Measurements from ENCODE around the gene SHROOM2.

The SHROOM2 gene

DNA sequence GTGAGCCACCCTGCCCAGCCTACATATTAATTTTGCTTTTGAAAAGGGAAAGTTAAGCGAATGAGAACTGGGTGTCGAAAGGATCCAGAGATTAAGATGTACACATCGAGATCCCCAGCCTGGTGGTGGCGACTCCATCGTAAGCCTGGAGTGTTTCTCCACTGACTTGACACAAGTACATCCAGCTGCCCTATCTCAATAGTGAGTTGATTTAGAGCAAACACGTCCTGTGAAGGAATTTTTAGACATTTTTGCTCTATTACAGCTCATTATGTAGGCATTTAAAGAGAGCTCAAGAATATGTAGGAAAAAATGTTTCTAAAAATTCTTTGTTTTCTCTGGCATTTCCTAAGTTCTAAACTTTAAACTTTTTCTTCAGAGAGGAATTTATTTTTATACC is 169.3 kb downstream of the SHROOM2 start:
- no peak for DNase-seq

DNA sequence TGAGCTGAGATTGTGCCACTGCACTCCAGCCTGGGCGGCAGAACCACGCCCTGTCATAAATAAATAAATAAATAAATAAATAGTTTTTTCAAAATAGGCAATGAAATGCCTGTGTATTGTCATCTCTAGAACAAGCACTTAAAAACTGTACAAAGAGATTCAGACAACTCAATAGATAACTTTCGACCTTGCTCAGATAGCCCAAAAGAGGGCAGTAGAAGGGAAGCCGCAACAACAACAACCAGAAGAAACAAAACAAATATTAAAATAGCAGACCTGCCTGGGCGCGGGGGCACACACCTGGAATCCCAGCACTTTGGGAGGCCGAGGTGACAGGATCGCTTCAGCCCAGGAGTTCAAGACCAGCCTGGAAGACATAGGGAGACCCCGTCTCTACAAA is 171.5 kb downstream of the SHROOM2 start:
- DNase-seq, result no peak

DNA sequence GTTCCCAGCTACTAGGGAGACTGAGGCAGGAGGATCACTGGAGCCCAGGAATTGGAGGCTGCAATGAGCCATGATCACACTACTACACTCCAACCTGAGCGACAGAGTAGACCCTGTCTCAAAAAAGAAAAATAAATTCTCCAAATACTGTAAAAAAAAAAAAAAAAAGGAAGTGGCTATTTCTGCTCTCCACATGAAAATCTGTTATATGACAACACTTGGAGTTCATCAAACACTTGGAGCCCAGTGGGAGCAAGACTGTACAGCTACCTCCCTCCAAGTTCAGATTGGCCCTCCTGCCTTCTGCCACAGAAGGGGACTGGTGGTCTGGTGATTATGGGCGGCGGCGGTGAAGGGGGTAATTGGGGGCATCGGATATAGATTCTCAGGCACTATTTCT is 172.0 kb downstream of the SHROOM2 start:
- DNase-seq, result no peak

DNA sequence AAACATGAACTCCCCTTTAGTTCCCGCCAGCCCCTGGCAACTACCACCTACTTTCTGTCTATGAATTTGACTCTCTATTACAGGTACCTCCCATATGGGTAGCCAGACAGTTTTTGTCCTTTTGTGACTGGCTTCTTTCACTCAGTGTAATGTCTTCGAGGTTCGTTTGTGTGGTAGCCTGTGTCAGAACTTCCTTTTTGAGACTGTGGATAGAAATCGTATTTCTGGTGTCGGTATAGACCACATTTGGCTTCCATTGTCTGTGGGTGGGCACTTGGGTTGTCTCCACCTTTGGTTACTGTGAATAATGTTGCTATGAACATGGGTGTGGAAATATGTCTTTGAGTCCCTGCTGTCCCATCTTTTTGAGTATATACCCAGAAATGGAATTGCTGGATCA is 175.5 kb downstream of the SHROOM2 start:
- no peak for DNase-seq

DNA sequence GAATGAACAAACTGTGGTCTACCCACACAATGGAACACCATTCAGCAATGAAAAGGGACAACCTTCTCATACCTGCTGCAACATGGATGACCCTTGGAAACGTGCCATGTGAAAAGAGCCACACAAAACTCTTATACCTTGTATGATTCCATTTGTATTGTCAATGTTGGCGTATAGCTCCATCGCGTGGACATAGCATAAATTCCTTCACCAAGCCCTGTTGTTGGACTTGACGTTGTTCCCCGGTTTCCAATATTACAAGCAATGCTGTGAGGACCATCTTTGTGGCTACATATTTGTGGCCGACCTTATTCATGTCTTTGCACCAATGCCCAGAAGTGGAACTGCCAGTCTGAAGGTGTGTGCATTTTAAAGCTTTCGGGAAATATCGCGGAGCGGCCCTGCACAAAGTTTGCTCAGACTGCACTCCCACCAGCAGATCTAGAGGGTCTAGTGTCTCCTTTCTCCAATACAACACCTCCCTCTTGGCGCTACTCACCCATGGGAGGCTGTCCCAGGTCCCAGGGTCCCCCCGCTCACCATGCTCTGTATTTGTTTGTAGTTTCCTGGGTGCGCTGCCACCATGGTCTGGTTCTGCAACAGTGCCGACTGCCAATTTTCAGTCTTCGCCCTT is 180.7 kb downstream of the SHROOM2 start, which contains the start of gene CLDN34:
TSS of gene CLDN34 (plus strand) at position 584 of the 634 bp plus-strand sequence. CDS start at position 584, 0 bp downstream.
- DNase-seq, result no peak

DNA sequence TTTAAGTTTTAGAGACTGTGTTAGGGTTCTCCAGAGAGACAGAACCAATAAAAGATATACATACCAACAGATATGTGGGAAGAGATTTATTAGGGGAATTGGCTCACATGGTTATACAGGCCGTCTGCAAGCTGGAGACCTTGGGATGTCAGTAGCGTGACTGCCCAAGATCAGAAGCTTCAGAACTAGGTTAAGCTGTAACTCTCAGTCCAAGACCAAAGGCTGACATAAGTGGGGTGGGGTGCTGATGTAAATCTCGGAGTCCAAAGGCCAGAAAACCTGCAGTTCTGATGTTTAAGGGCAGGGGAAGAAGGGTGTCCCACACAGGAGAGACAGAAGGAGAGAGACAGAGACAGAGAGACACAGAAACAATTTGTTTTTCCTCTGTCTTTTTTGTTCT is 191.4 kb downstream of the SHROOM2 start:
- no peak for DNase-seq

DNA sequence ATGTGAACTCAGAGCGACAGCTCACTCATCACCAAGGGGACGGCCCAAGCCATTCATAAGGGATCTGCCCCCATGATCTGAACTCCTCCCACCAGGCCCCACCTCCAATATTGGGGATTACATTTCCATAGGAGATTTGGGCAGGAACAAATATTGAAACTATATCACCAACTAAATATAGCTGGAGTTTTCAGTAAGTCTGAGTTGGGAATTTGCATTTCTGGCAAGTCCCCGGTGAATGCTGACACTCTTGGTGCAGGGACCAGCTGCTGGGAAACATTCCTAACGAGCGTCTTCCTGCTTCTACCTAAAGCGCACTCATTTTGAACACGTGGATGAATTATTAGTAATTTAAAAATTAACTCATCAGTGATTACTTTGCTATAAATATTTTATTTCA is 194.2 kb downstream of the SHROOM2 start:
- no peak for DNase-seq

DNA sequence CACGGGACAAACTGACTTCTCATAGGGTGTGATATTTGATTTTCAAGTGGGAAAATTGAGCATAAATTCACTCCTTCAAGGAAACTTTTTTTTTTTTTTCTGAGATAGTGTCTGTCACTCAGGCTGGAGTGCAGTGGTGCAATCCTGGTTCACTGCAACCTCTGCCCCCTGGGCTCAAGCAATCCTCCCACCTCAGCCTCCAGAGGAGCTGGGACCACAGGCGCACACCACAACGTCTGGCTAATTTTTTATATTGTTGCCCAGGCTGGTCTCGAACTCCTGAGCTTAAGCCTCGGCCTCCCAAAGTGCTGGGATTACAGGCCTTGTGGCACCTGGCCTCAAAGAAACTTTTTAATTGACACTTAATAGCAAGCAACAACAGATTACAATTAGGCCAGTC is 194.7 kb downstream of the SHROOM2 start:
- no peak for DNase-seq

DNA sequence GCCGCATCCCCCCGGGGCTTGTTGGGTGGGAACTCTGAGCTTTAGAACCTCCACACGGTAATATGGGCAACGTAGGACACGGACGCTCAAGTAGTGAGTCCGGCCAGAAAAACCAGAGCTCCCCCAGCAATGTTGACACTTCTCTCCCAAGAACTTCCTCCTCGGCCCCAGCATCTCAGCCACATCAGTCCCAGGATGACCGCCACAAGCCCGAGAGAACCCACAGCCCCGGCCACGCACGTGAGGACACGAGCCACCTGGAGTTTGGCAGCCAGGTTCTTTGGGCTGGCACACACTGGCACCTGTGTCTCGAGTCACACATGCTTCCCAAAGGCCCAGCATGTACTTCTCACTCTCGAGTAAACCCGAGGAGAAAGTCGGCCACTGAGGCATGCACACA is 197.2 kb downstream of the SHROOM2 start:
- no peak for DNase-seq

DNA sequence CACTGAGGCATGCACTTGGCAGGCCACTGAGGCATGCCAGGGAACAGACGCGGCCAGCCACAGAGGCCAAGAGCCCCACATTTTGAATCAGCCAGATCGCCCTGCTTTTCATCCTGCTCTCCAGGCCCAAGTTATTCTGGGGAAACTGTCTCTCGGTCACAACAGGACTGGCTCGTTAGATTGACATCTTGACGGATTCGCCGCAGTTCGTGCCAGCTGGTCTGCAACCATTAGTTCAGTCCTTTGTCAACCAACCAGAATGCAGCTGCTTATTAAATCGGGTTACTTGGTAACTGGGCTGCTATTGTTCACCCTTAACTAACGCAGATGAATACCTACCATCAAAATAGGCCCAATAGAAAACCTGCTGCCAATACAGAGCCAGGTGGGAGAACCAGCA is 197.6 kb downstream of the SHROOM2 start:
- no peak for DNase-seq

DNA sequence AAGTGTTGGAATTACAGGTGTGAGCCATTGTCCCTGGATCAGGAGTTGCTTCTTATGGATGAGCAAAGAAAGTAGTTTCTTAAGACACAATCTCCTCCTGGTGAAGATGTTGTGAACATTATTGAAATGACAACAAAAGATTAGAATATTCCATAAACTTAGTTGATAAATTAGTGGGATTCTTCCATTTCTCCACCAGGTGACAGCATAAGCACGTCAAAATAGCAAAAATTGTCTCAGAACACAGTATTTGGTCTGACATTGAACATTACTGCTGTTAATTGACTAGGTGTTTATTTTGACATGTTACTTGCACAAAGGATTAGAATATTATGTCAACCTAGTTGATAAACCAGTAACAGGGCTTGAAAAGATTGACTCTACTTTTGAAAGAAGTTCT is 202.5 kb downstream of the SHROOM2 start:
- DNase-seq, result no peak

DNA sequence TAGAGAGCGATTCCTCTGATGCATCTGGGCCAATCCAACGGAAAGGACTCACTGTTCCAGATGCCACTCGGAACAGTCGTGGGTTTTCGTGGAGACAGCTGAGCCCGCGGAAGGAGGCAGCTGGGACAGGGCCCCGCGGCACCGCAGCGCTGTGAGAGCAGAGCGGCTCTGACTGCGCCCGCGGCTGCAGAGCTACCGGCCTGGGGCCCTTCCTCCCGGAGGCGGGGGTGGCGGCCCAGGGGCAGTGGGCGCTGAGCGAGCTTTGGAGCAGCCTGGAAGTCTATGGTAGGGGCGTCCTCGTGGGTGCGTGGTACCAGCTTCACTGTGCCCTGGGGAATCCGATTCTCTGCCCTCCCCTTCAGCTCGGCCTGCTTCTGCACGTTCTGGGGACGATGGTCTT is 205.8 kb downstream of the SHROOM2 start:
- no peak for DNase-seq

DNA sequence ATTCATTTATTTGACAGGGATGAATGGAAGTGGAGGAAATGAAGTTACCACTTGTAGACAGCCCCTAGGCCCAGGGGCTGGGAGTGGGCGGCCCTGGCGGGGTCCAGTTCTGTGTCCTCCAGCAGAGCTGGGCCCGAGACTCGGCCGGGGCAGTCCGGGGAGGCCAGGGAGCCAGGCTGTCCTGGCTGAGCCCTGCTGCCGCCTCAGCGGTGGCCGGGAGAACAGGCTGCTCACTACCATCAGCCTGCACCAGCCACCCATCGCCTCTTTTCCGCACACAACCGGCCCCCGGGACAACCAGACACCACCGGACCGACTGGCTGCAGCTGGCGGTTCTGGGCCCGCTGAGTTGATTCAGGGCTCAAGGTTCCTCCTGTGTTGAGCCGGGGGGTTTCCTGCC is 206.5 kb downstream of the SHROOM2 start:
- DNase-seq, result no peak

DNA sequence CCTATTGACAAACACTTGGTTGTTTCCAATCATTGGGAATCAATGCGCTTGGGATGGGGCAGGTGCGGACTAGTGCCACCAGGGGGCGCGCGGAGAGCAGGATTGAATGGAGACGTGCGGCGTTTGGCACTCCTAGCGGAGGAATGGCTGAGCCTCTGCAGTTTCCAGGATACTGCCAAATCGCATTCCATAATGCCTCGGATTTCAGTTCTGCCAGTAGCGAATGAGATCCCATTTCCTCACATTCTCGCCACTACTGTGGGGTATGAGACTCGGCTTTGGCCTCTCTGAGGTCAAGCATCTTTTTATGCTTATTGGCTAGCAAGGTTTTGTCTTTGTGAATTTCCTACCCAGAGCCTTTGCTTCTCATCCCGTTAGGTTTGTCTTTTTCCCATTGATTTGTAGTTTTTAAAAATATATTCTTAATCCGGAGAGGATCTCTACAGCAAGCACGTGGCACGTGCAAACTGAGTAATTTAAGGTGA is 209.7 kb downstream of the SHROOM2 start:
- DNase-seq, result no peak

DNA sequence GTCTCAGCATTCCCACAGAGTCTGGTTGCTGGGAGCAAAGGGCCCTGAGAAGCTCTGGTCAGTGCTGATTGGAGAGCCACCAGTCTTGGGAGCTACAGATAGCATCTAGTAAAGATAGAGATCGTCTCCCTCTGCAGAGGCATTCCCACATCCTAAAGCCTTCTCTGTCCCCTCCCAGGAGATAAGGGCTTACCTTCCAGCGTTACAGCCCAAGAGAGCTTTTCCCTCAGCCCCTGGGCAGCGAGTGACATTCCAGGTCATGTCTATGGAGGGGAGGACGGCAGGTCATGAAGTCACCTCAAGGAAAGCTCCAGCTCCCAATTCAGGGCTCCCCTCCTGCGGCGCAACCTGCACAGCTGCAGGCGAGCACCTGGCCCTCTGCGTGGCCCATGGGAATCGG is 210.8 kb downstream of the SHROOM2 start:
- DNase-seq, result no peak

DNA sequence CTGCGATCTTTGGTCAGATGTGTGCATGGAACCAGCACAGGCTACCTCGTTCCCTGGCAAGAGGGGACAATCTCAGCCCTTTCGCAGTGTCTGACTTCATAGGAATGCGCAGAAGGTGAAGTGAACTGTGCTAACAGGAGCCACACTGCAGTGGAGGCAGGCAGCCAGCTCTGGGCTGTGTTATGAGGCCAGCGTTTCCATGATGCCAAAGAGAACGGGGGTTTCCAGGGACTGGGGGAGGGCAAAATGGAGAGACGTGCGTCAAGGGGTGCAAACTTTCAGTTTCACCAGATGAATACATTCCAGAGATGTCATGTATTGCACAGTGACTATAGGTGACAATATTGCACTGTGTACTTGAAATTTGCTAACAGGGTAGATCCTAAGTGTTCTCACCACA is 211.3 kb downstream of the SHROOM2 start:
- no peak for DNase-seq
